Measurements from ENCODE around the gene ZC3H18. TPM values are rescaled to one million over a fixed set of nuclear protein-coding genes. Genes with fewer than 3 reads are reported as not detected.

Gene ZC3H18
- total and polyA plus RNA-seq, 5 donors, result 17.5 to 25.1 (median 19.6) TPM

DNA sequence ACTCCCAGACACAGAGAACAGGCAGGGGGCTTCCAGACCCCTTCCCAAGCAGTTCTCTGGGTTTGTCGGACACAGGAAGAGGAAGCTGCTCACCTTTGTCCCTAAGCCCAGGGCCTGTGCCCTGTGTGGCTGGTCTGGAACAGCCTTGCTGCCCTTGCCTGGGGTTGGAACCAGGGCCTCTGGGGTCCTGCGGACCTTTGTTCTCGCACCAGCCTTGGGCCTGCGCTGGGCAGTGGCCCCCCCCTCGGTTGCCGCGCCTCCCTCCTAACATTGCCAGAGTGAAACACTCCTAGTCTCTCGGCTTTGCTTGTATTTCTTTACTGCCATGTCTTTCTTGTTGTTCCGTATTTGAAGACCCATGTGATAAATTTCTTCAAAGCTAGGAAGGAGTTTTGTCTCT, 59.6 kb downstream of the ZC3H18 start:
- DNase-seq (no peak), ATAC-seq (no peak)
- H3K4me3 ChIP-seq (ENCODE audit: low read length), result no peak overlapping the region
- WGBS, result 84% methylated on average over 9 of the region's 9 CpGs
- H3K27ac ChIP-seq (ENCODE audit: low read length), result no peak overlapping the region
- intact Hi-C loops (cut with DNase I), result no loop called here
- H3K27me3 ChIP-seq (ENCODE audit: control insufficient read depth, insufficient read depth), result no peaks in the 10 kb centered on the region
- H3K4me1 ChIP-seq (ENCODE audit: control insufficient read depth, insufficient read depth, low read length), result peaks cover 6% of the 10 kb centered on the region
- no peaks in the 10 kb centered on the region for H3K9me3 ChIP-seq (ENCODE audit: control insufficient read depth, low read length)

DNA sequence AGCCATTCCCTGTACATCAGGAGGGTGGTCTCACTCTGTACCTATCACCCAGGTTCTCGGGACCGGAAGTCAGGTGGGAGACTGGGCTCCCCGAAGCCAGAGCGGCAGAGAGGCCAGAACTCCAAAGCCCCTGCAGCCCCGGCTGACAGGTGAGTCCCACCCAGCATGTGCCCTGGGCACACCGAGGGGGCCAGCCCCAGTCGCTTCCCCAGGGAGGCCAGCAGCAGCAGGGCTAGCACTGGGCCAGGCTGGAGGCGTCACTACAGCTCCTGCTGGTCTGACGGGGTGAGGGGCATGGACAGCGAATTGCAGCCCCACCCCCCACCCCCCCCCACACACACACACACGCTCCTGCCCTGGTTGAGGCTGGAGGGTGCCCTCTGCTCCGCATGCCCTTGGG, 60.2 kb downstream of the ZC3H18 start:
- no peak overlapping the region for H3K27ac ChIP-seq (ENCODE audit: low read length)
- no peak for DNase-seq
- peaks cover 6% of the 10 kb centered on the region for H3K4me1 ChIP-seq (ENCODE audit: control insufficient read depth, insufficient read depth, low read length)
- no peaks in the 10 kb centered on the region for H3K9me3 ChIP-seq (ENCODE audit: control insufficient read depth, low read length)
- intact Hi-C loops (cut with DNase I), result no loop called here
- ATAC-seq, result no peak
- H3K4me3 ChIP-seq (ENCODE audit: low read length), result no peak overlapping the region
- 85% methylated on average over 12 of the region's 12 CpGs for WGBS
- H3K27me3 ChIP-seq (ENCODE audit: control insufficient read depth, insufficient read depth), result no peaks in the 10 kb centered on the region

DNA sequence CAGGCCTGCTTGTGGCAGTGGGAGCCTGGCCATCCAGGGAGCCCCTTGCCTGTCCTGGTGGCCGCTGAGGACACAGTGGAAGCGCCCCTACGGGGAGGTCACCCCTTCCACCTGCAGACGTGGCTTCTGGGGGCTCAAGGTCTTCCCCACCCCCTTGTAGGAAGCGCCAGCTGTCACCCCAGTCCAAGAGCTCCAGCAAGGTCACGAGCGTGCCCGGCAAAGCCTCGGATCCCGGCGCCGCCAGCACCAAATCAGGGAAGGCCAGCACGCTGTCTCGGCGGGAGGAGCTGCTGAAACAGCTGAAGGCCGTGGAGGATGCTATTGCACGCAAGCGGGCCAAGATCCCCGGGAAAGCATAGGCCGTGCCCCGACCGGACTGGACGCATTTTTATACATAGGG, 60.7 kb downstream of the ZC3H18 start:
- no peaks in the 10 kb centered on the region for H3K27me3 ChIP-seq (ENCODE audit: control insufficient read depth, insufficient read depth)
- WGBS, result 89% methylated on average over 23 of the region's 23 CpGs
- no peaks in the 10 kb centered on the region for H3K9me3 ChIP-seq (ENCODE audit: control insufficient read depth, low read length)
- no peak for DNase-seq
- H3K27ac ChIP-seq (ENCODE audit: low read length), result no peak overlapping the region
- H3K4me3 ChIP-seq (ENCODE audit: low read length), result no peak overlapping the region
- H3K4me1 ChIP-seq (ENCODE audit: control insufficient read depth, insufficient read depth, low read length), result peaks cover 6% of the 10 kb centered on the region
- ATAC-seq, result no peak
- intact Hi-C loops (cut with DNase I), result no loop called here

DNA sequence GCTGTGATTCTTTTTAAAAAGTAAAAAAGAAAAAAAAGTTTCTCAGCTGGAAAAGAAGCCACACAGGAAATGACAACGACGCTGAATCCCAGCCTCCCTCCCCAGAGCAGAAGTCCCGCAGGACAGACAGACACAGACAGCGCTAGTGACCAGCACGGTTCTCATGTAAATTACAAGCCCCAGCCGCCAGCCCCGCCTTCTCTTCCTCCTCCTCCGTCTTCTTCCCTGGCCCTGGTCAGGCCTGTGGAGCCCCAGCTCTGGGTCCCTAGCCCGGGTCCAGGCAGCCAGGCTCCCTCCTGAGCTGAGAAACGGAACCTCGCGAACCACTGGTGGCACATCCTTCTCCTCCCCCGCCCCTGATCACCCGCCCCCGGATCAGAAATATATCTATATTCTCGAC, 61.2 kb downstream of the ZC3H18 start:
- Histone ChIP-seq H3K4me1 (ENCODE audit: control insufficient read depth, insufficient read depth, low read length) (peaks cover 6% of the 10 kb centered on the region), H3K9me3 (ENCODE audit: control insufficient read depth, low read length) (no peaks in the 10 kb centered on the region), H3K27ac (ENCODE audit: low read length) (no peak overlapping the region), H3K27me3 (ENCODE audit: control insufficient read depth, insufficient read depth) (no peaks in the 10 kb centered on the region), H3K4me3 (ENCODE audit: low read length) (no peak overlapping the region)
- ATAC-seq (no peak), DNase-seq (no peak)
- intact Hi-C loops (cut with DNase I), result no loop called here
- 60% methylated on average over 16 of the region's 16 CpGs for WGBS

DNA sequence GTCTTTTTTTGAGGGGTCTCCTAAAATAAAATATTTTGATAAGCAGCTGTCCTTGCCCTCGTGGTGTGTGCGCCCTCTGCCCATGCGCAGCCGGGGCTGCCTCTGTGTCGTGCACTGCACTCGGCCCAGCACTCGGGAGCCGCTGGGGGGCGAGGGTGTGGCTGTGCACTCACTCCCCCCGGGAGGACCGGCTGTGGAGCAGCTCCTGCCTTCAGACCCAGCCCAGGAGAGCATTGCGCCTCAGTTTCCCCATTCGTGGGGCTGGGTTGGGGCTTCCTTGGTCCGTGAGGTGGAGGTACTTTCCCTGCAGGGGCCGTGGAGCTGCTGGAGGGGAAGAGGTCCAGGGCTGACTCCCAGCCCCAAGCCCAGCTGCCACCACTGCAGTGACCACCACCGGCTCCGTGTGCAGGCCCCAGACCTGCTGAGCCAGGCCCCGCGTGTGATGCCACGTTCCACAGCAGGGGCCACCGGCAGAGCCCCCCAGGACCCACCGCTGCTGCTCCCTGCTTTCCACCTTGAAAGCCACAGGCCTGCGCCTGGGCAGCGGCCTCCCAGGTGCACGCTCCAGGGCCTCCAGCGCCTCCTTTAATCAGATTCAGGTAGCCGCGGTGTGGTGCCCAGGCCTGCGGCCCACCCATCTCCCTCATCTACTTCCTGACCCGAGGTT, 61.9 kb downstream of the ZC3H18 start:
- H3K9me3 ChIP-seq (ENCODE audit: control insufficient read depth, low read length), result no peaks in the 10 kb centered on the region
- H3K4me3 ChIP-seq (ENCODE audit: low read length), result no peak overlapping the region
- 88% methylated on average over 30 of the region's 30 CpGs for WGBS
- no peak for DNase-seq
- ATAC-seq, result no peak
- intact Hi-C loops (cut with DNase I), result no loop called here
- H3K27me3 ChIP-seq (ENCODE audit: control insufficient read depth, insufficient read depth), result no peaks in the 10 kb centered on the region
- H3K27ac ChIP-seq (ENCODE audit: low read length), result no peak overlapping the region
- peaks cover 6% of the 10 kb centered on the region for H3K4me1 ChIP-seq (ENCODE audit: control insufficient read depth, insufficient read depth, low read length)

DNA sequence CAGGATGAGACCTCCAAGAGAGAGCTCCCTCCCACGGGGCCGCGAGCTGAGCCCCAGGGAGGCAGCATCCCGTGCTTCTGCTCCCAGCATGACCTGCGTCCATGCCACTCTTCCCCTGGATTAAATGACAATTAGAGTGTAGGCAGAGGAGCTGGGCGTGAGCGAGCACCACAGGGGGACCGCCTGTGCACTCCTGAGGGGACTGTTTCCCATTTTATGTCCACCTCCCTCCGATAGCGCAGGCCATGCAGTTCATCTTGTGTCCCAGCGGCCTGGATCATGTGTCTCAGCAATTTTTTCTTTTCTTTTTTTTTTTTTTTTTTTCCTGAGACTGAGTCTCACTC, 62.4 kb downstream of the ZC3H18 start:
- intact Hi-C loops (cut with DNase I), result no loop called here
- H3K4me1 ChIP-seq (ENCODE audit: control insufficient read depth, insufficient read depth, low read length), result peaks cover 6% of the 10 kb centered on the region
- no peak overlapping the region for H3K4me3 ChIP-seq (ENCODE audit: low read length)
- H3K27ac ChIP-seq (ENCODE audit: low read length), result no peak overlapping the region
- WGBS, result 93% methylated on average over 11 of the region's 11 CpGs
- H3K9me3 ChIP-seq (ENCODE audit: control insufficient read depth, low read length), result no peaks in the 10 kb centered on the region
- ATAC-seq, result no peak
- no peaks in the 10 kb centered on the region for H3K27me3 ChIP-seq (ENCODE audit: control insufficient read depth, insufficient read depth)
- no peak for DNase-seq

DNA sequence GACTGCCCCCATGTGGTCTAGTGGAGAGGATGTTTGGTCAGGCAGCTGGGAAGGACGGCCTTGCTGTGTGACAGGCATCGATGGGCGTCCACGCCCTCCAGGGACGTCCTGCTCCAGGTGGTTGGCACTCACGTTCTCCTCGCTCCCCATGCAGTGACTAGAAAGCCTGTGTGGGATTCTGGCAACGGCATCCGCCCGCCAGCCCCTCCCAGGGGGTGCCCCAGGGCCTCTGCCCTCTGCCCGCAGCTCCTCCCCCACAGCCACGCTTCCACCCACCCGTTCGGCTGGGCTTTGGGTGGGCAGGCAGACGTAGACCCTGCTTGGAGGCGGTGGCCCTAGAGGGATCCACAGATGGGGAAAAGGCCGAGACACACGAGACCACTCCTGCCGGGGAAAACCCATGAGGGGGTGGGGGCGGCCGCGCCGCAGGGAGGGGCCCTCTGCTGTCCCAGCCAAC, 63.5 kb downstream of the ZC3H18 start:
- peaks cover 3% of the 10 kb centered on the region for H3K4me1 ChIP-seq (ENCODE audit: control insufficient read depth, insufficient read depth, low read length)
- ATAC-seq (peak; percentile 22 to 26), DNase-seq (no peak)
- 46% methylated on average over 23 of the region's 23 CpGs for WGBS
- H3K4me3 ChIP-seq (ENCODE audit: low read length), result no peak overlapping the region
- H3K27me3 ChIP-seq (ENCODE audit: control insufficient read depth, insufficient read depth), result no peaks in the 10 kb centered on the region
- intact Hi-C loops (cut with DNase I), result no loop called here
- H3K9me3 ChIP-seq (ENCODE audit: control insufficient read depth, low read length), result no peaks in the 10 kb centered on the region
- H3K27ac ChIP-seq (ENCODE audit: low read length), result no peak overlapping the region

DNA sequence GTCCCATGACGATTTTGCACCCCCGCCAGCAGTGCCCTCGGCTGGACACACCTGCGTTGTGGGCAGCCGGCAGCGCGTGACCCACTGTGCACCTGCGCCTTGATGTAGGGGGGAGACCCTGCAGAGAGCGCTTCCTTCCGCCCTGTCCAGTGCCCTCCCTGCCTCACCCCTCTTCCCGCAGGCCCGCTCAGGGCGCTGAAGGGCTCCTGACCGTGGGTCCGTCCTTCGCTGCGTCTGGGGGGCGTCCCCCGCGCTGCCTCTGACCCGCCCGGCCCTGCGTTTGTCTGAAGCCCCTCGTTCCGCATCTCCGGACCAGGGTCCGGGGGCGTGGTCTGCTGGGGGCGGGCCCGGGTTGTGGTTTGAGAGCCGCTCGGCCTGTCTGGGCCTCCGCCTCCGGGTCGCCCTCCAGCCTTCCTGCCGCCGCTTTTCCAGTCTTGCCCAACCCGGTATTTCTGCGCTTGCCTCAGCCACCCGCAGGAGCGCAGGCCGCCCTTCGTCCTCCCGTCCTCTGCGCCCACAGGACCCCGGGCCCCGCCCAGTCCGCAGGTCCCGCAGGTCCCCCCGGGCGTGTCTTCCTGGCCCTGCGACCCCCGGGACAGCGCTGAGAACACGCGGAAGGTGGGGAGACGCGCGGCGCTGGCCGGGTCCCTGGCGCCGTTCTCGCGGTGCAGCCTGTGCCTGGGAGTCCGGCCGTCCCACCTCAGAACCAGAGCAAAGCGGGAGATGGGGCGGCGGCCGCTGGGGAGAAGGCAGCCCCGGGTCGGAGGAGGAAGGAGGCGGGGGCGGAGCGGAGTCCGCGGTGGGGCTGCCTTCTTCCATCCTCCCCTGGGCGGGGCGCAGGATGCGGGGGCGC, 64.2 kb downstream of the ZC3H18 start:
- DNase-seq (peak; percentile 59 to 84 (median 79)), ATAC-seq (peak; percentile 56 to 65)
- H3K27me3 ChIP-seq (ENCODE audit: control insufficient read depth, insufficient read depth), result no peaks in the 10 kb centered on the region

DNA sequence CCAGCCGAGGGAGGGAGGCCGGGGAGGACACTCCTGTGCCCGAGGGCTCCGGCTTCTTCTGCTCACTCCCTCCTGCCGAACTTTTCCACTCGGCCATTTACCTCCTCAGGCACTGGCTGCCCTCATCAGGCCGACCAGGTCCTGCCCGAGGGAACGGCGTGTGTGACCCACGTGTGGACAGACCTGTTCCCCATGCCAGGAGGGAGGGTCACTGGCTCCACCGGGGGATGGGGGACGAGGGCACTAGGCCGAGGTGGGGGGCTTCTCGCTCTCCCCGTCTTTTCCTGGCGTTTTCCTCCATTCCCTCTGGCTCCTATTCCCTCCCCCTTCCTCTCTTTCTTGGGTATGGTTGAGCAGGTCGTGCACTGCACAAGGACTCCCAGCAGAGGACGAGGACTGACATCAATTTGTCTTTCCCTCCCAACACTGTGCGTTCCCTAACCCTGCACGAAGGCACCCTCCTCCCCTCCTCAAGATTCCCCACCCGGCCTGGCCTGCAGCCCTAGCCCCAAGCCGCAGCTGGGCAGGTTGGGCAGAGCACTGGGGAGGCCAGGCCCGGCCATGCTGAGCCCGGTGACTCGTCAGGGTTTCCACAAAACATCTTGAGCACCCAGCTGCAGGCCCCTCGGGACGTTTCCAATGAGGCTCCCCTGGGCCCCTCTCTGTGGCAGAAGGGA, 64.9 kb downstream of the ZC3H18 start:
- Histone ChIP-seq H3K4me3 (ENCODE audit: low read length) (peak overlapping the region; percentile 34), H3K4me1 (ENCODE audit: control insufficient read depth, insufficient read depth, low read length) (peaks cover 3% of the 10 kb centered on the region), H3K27me3 (ENCODE audit: control insufficient read depth, insufficient read depth) (no peaks in the 10 kb centered on the region), H3K9me3 (ENCODE audit: control insufficient read depth, low read length) (no peaks in the 10 kb centered on the region), H3K27ac (ENCODE audit: low read length) (no peak overlapping the region)
- 48% methylated on average over 28 of the region's 28 CpGs for WGBS
- intact Hi-C loops (cut with DNase I), result no loop called here
- ATAC-seq (no peak), DNase-seq (no peak)

More for the DNA sequence above, 64.2 kb downstream of the ZC3H18 start:
- WGBS, result 12% methylated on average over 82 of the region's 82 CpGs
- peak overlapping the region; percentile 34 for H3K4me3 ChIP-seq (ENCODE audit: low read length)
- intact Hi-C loops (cut with DNase I), result no loop called here
- H3K9me3 ChIP-seq (ENCODE audit: control insufficient read depth, low read length), result no peaks in the 10 kb centered on the region
- peaks cover 3% of the 10 kb centered on the region for H3K4me1 ChIP-seq (ENCODE audit: control insufficient read depth, insufficient read depth, low read length)
- no peak overlapping the region for H3K27ac ChIP-seq (ENCODE audit: low read length)

DNA sequence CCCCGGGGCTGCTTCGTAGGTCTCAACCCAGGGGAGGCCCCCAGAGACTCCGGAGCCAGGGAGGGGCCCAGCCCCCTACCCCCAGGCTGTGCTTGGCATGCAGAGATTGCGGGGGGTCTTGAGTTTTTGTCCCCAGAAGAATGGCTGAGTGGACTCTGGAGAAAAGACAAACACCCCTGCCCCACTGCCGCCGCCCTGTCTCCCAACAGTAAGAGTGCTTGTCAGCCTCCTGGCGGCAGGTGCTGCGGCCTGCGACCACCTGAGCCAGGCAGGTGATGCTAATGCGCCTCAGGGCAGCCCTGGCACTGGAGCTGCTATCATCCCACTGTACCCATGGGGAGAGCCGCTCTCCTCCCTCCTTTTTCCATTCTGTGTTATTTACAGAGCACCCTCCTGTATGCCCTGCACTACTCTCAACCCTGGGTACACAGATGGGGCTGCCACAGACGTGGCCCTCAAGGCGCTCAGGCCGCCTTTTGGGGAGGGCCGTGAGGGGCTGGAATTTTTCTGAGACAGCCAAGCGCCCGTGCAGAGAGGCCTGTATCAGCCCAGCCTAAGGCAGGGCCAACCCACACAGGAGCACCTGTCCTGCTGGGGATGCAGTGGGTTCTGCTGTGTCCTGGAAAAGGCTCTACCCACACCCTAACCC, 65.6 kb downstream of the ZC3H18 start:
- no peaks in the 10 kb centered on the region for H3K27me3 ChIP-seq (ENCODE audit: control insufficient read depth, insufficient read depth)
- H3K9me3 ChIP-seq (ENCODE audit: control insufficient read depth, low read length), result no peaks in the 10 kb centered on the region
- WGBS, result 92% methylated on average over 17 of the region's 17 CpGs
- DNase-seq (no peak), ATAC-seq (no peak)
- intact Hi-C loops (cut with DNase I), result no loop called here
- no peak overlapping the region for H3K27ac ChIP-seq (ENCODE audit: low read length)
- H3K4me1 ChIP-seq (ENCODE audit: control insufficient read depth, insufficient read depth, low read length), result peaks cover 3% of the 10 kb centered on the region
- no peak overlapping the region for H3K4me3 ChIP-seq (ENCODE audit: low read length)

Data from right cardiac atrium (tissue), 5 donors.